NCI-H446 treated with DMSO at 0.1 percent for 48 hours (cell line): ENCODE results near the gene FSCN2.
"Not testable (repeated sequence)": the region's sequence is repeated elsewhere in the genome, so short reads cannot be mapped to it uniquely, and the experiment has no call there.

Experiments
- DNase-seq: peaks from one replicate; lab custom pipeline; 2025; lab: John Stamatoyannopoulos, UW

The FSCN2 gene

DNA sequence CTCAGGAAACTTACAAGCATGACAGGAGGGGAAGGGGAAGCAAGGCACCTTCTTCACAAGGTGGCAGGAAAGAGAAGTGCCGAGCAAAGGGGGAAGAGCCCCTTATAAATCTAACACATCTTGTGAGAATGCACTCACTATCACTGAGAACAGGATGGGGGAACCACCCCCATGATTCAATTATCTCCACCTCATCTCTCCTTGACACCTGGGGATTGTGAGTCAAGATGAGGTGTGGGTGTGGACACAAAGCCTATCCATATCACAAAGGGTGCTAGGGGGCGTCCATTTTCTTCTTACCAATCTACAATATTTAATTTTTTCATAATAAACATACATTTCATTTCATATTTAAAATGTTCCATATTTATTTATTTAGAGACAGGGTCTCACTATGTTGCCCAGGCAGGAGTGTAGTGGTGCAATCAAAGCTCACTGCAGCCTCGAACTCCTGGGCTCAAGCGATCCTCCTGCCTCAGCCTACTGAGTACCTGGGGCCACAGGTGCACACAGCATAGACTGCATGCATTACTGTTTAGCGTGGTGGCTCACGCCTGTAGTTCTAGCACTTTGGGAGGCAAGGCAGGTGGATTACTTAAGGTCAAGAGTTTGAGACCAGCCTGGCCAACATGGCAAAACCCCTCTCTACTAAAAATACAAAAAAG is 50.5 kb downstream of the FSCN2 start:
- no peak for DNase-seq

DNA sequence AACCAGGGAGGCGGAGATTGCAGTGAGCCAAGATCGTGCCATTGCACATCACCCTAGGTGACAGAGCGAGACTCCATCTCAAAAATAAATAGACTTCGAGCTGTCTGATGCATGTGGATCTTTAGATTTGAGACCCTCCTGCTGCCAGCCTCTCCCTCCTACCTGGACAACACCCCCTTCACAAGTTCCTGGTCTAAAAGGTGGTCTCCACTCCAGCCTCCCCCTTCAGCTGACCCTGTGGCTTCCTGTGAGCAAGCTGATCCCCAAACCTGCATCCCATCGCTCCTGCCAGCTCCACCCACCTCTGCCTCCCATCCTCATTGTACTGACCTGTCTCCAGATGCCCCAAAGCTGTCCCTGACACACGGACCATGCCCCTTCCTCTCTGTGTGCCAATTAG is 51.1 kb downstream of the FSCN2 start:
- no peak for DNase-seq

DNA sequence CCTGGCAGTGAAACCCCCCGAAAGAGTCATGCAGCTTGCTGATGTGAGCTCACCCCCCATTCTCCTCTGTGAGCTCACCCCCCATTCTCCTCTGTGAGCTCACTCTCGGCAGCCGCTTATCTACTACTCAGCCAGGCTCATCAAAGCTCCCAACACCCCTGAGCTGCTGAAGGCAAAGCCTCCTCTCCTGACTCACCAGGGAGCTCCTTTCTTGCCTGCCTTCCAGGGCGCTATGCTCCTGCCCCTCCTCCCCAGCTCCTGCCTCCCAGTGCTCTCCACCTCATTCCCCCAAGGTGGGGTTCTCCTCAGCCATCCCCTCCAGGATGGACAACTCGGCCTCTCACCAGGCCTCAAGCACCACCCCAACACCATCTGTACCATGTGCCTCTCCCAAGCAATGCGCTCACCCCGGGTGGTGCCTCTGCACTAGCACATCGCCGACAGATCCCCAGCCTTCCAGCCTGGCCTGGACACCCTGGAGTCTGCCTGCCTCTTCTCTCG is 51.7 kb downstream of the FSCN2 start:
- DNase-seq, result no peak

DNA sequence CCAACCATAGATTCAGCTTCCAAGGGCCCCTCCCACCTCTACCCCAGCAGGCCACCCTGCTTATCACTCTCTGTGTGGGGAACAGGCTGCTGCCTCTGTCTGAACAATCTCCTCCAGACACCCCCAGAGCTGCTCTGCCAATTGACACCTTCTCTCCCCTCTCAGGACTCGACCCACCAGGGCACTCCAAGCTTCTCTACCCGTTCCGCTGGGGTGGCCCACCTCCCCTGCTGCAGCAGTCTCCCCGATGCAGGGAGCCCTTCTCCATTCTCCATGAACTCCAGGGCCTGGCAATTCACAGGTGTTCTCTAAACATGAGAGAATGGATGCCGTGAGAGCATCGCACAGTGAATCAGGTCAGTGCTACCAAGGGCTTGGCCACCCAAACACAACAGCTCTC is 52.3 kb downstream of the FSCN2 start:
- no peak for DNase-seq

DNA sequence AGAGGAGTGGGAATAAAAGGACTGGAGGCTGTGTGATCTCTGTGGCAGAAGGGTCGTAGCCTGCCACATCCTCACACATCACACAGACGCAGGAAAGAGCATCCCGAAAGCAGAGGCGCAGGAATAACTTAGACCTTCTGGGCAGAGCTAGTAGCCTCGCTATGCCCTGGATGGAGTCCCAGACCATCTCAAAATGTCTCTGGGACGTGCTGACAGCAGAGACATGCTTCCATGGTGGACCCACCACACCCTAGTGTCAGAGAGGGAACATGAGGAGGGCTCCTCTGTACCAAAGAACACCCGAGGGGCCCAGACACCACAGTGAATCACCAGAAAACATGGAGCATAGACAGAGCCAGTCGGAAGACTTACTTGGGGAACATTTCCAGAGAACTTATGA is 53.6 kb downstream of the FSCN2 start:
- no peak for DNase-seq

DNA sequence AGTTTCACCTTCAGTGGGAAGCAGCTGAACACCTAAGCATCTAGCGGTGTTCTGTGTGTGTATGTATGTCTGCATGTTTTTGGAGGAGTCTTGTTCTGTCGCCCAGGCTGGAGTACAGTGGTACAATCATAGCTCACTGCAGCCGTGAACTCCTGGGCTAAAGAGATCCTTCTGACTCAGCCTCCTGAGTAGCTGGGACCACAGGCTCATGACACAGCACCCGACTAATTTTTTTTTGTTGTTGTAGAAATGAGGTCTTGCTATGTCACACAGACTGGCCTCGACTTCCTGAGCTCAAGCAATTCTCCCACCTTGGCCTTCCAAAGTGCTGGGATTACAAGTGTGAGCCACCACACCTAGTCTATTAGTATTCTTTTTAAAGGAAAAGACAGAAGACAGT is 54.2 kb downstream of the FSCN2 start:
- DNase-seq, result no peak

DNA sequence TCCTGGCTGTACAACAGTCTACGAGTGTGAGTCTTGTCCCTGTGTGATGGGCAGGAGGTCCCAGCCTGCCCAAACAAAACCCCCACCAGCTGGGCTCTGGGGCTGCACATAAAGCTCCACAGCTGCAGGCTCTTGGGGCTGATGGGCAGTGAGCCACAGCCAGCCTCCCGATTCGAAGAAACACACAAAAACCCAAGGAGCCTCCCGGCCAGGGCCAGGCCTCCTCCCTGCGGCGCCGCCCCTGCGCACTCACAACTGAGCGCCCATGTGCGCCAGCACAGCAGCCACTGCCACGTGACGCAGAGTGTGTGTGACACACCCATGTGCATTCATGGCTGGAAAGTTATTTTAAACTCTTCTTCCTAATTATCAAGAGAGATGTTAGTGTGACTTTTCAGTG is 54.6 kb downstream of the FSCN2 start:
- DNase-seq, result no peak

DNA sequence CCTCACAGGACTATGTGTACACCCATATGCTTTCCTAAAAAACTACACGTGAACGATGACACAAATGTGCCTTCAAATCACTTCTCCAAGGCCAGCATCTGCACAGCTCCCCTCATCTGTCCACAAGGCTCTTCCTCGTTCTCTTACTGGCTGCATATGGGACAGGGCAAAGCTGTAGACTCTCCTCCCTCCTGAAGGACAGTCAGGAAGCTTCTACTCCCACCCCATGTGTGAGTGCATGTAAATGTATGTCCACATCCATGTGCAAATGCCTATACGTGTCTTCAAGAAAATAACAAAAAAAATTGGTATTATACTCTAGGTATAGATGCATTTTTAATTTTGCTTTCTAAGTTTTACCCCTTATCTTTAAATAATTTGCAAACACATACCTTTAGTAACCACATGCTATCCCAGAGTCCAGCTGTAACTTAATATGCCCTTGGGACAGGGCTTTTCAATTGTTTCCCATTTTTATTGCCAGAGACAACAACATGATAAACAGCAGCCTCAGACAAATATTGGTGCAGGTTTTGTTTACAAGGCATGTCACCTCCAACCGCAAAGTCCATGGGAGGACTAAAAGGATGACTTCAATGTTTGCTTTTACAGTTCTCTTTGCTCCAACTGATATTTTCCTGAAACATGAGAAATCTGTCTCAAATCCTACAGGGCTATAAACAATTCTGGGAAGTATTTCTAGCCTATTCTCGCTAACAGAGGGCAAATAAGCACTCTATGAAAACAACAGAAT is 55.6 kb downstream of the FSCN2 start:
- no peak for DNase-seq

DNA sequence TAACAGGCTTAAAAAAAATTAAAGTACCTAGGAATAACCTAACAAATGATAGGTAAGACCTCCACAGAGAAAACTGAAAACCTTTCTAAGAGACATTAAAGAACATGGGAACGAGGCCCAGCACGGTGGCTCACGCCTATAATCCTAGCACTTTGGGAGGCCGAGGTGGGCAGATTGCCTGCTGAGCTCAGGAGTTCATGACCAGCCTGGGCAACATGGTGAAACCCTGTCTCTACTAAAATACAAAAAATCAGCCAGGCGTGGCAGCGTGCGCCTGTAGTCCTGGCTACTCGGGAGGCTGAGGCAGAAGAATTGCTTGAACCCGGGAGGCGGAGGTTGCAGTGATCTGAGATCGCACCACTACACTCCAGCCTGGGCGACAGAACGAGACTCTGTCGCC is 56.6 kb downstream of the FSCN2 start:
- DNase-seq, result not testable (repeated sequence)

DNA sequence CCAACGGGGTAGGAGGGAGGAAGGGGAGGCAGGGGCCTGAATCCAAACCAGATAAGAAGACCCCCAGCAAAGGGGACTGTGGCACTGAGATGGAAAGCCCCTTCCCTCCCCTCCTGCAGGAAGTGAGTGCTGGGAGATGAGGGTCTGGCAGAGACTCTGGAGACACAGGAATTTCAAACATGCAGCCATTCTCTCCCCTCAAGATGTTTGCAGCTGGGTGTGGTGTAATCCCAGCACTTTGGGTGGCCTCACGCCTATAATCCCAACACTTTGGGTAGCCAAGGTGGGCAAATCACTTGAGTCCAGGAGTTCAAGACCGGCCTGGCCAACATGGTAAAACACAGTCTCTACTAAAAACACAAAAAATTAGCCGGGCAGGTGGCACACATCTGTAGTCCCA is 57.9 kb downstream of the FSCN2 start:
- DNase-seq, result no peak
